Measurements from ENCODE around the gene KDM8.
"Not testable (repeated sequence)": the region's sequence is repeated elsewhere in the genome, so short reads cannot be mapped to it uniquely, and the experiment has no call there.

Gene KDM8

GRCh38 chr16:27193300-27193990 lies 9.9 kb upstream of the KDM8 start:
- DNase-seq: no peak

- DNase-seq: no peak
These were observed 8.1 kb upstream of the KDM8 start for GRCh38 chr16:27195076-27195741.

GRCh38 chr16:27195941-27196595 lies 7.3 kb upstream of the KDM8 start:
- no peak for DNase-seq

- DNase-seq: no peak
These were observed 6.3 kb upstream of the KDM8 start for GRCh38 chr16:27197004-27197403.

GRCh38 chr16:27198451-27199234 lies 4.7 kb upstream of the KDM8 start:
- DNase-seq: no peak

- no peak for DNase-seq
These were observed 4.1 kb upstream of the KDM8 start for GRCh38 chr16:27199235-27199586.

- DNase-seq: no peak
These were observed 3.6 kb upstream of the KDM8 start for GRCh38 chr16:27199736-27200135.

GRCh38 chr16:27200914-27201313 lies 2.4 kb upstream of the KDM8 start:
- DNase-seq: not testable (repeated sequence)

- no peak for DNase-seq
These were observed 311 bp upstream of the KDM8 start for GRCh38 chr16:27202923-27203506.

- DNase-seq: no peak
These were observed 1.1 kb downstream of the KDM8 start for GRCh38 chr16:27204312-27204915.

GRCh38 chr16:27205423-27206065 lies 2.2 kb downstream of the KDM8 start:
- DNase-seq: no peak

GRCh38 chr16:27207121-27207520 lies 3.8 kb downstream of the KDM8 start:
- not testable (repeated sequence) for DNase-seq

GRCh38 chr16:27208081-27208680 lies 4.9 kb downstream of the KDM8 start:
- no peak for DNase-seq

- no peak for DNase-seq
These were observed 5.5 kb downstream of the KDM8 start for GRCh38 chr16:27208796-27209195.

GRCh38 chr16:27209591-27209990 lies 6.3 kb downstream of the KDM8 start:
- DNase-seq: no peak

- no peak for DNase-seq
These were observed 6.8 kb downstream of the KDM8 start for GRCh38 chr16:27210174-27210573.

- DNase-seq: no peak
These were observed 7.7 kb downstream of the KDM8 start for GRCh38 chr16:27211026-27211425.

GRCh38 chr16:27214084-27214961 lies 11.0 kb downstream of the KDM8 start:
- no peak for DNase-seq

- no peak for DNase-seq
These were observed 12.3 kb downstream of the KDM8 start for GRCh38 chr16:27215660-27216059.

- DNase-seq: no peak
These were observed 13.1 kb downstream of the KDM8 start for GRCh38 chr16:27216297-27216885.
